Esophagus squamous epithelium (tissue), 5 donors: Measurements from ENCODE around the gene BBOX1. TPM values are rescaled to one million over a fixed set of nuclear protein-coding genes. Genes with fewer than 3 reads are reported as not detected.
"Not testable (repeated sequence)": the region's sequence is repeated elsewhere in the genome, so short reads cannot be mapped to it uniquely, and the experiment has no call there.

Source experiments
- DNase-seq: peaks from one replicate; lab custom pipeline; 2025; lab: John Stamatoyannopoulos, UW
- H3K27ac ChIP-seq, 4 donors: fragments of 200-600 bp; sonication (generic); one replicate each; pipeline ENCODE4 v1.5.1; 2016 to 2019; ENCODE audit warnings: mild to moderate bottlenecking in 1 of 4
- H3K27me3 ChIP-seq, 4 donors: fragments of 200-600 bp; sonication (generic); 1 replicate in 3 of 4; 2 replicates in 1 of 4; pipeline versions ENCODE4 v1.5.1 to v1.6.0; 2017 to 2021; ENCODE audit warnings: antibody characterized with exemption in 1 of 4
- H3K36me3 ChIP-seq, 3 donors: fragments of 200-600 bp; sonication (generic); one replicate each; pipeline ENCODE4 v1.5.1; 2016 to 2019
- H3K4me1 ChIP-seq, 3 donors: fragments of 200-600 bp; sonication (generic); one replicate each; pipeline ENCODE4 v1.5.1; 2017 to 2019
- H3K4me3 ChIP-seq, 4 donors: fragments of 200-600 bp; sonication (generic); 1 replicate in 3 of 4; 2 replicates in 1 of 4; pipeline ENCODE4 v1.5.1; 2016 to 2019; ENCODE audit warnings: mild to moderate bottlenecking in 2 of 4, moderate library complexity in 1 of 4
- H3K9me3 ChIP-seq, 3 donors: fragments of 200-600 bp; sonication (generic); one replicate each; pipeline ENCODE4 v1.5.1; 2016 to 2019
- POLR2A ChIP-seq, 4 donors: fragments of 450-650 bp; IDR thresholded peaks; one replicate each; pipeline ENCODE4 v1.6.1; 2017; ENCODE audit warnings: antibody characterized with exemption in 4 of 4, mild to moderate bottlenecking in 4 of 4, moderate library complexity in 3 of 4
- WGBS, 2 donors: methylation state at CpG; one replicate each; pipeline ENCODE4 v1.1.5; 2018; 5-methylcytosine and 5-hydroxymethylcytosine counted together
- intact Hi-C: fragments of 100-400 bp; cut with DNase I; formaldehyde crosslinking; loops from one replicate; pipeline ENCODE4 v1.15.0; 2022
- total RNA-seq, 4 donors: library from RNA; depleted of rRNA; stranded (reverse); fragments of >200 nt; gene quantifications; one replicate each; pipeline ENCODE4 v1.1.0, GENCODE V29; 2016
- TF ChIP-seq, protein P1 (sequence below), 6 experiments: fragments of 450-650 bp in 4 of 6; fragments of 200-600 bp in 2 of 6; sonication (generic) in 2 of 6; IDR thresholded peaks; one replicate each; pipeline ENCODE4 v1.5.1; 2016 to 2019; ENCODE audit warnings: antibody characterized with exemption in 6 of 6, mild to moderate bottlenecking in 4 of 6, moderate library complexity in 4 of 6
- donor health status: DM: yes; HTN: yes; CAD: no.

The BBOX1 gene
- total RNA-seq, 4 donors from 2014 or later = 6.0 to 25.9 (median 14.0) TPM

DNA sequence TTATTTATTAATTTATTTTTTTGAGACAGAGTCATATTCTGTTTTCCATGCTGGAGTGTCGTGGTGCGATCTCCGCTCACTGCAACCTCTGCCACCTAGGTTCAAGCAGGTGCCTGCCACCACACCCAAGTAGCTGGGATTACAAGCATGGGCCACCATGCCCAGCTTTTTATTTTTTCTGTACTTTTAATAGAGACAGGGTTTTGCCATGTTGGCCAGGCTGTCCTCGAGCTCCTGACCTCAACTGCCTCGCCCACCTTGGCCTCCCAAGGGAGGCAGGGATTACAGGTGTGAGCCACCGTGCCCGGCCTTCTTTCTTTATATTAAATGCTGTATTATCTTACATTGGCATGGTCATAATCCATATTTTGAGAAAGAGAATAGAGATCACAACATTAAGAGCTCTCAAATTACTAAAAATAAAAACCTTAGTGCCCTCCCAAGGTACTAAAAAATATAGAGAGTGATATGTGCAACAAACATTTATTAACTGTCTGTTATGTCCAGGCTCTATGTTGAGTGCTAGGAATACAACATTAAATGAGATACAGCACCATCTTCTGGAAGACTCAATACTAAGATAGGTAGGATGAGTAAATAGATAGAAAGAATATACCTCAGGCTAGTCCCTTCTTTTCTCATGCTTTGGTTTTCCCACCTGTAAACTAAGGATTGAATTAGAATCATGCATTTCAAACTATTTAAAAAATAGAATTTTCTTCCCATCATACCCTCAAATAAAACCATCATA, 84.1 kb downstream of the BBOX1 start:
- TF ChIP-seq POLR2A (IDR thresholded peaks at IDR 0.05) = no peak
- TF ChIP-seq, protein P1, sequence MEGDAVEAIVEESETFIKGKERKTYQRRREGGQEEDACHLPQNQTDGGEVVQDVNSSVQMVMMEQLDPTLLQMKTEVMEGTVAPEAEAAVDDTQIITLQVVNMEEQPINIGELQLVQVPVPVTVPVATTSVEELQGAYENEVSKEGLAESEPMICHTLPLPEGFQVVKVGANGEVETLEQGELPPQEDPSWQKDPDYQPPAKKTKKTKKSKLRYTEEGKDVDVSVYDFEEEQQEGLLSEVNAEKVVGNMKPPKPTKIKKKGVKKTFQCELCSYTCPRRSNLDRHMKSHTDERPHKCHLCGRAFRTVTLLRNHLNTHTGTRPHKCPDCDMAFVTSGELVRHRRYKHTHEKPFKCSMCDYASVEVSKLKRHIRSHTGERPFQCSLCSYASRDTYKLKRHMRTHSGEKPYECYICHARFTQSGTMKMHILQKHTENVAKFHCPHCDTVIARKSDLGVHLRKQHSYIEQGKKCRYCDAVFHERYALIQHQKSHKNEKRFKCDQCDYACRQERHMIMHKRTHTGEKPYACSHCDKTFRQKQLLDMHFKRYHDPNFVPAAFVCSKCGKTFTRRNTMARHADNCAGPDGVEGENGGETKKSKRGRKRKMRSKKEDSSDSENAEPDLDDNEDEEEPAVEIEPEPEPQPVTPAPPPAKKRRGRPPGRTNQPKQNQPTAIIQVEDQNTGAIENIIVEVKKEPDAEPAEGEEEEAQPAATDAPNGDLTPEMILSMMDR (IDR thresholded peaks at IDR 0.05) = peak in 4 of 6 experiments; percentile 18 to 52 (median 24)
- no peak for DNase-seq
- WGBS, 2 donors = 78 to 88% methylated on average over 7 of the region's 7 CpGs
- Histone ChIP-seq H3K9me3 (no peaks in the 10 kb centered on the region), H3K36me3 (no peaks in the 10 kb centered on the region), H3K27me3 (no peaks in the 10 kb centered on the region), H3K4me1 (peaks cover 0 to 4% (median 0%) of the 10 kb centered on the region in 3 donors), H3K27ac (no peak overlapping the region), H3K4me3 (no peak overlapping the region)
- intact Hi-C loops = no loop called here

DNA sequence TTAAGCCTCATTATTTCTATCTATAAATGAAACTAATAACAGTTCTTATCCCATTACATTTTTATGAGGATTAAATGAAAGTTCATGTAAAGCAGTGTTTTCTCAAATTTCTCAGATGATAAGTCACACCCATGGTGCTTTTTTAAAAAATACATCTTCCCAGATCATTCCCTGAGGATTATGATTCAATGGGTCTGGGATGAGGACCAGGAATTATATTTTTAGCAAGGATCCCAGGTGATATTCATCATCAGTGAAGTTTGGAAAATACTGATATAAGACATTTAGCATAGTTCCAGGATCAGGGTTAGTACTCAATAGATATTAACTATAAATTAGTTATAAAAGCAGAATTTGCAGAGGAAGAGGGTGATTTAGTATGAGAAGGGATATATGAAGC, 89.1 kb downstream of the BBOX1 start:
- DNase-seq = no peak
- no peak overlapping the region for H3K27ac ChIP-seq
- no peaks in the 10 kb centered on the region for H3K27me3 ChIP-seq
- H3K36me3 ChIP-seq = no peaks in the 10 kb centered on the region
- H3K9me3 ChIP-seq = no peaks in the 10 kb centered on the region
- no peak overlapping the region for H3K4me3 ChIP-seq
- no peaks in the 10 kb centered on the region for H3K4me1 ChIP-seq
- intact Hi-C loops = no loop called here
- TF ChIP-seq POLR2A (IDR thresholded peaks at IDR 0.05) = no peak

DNA sequence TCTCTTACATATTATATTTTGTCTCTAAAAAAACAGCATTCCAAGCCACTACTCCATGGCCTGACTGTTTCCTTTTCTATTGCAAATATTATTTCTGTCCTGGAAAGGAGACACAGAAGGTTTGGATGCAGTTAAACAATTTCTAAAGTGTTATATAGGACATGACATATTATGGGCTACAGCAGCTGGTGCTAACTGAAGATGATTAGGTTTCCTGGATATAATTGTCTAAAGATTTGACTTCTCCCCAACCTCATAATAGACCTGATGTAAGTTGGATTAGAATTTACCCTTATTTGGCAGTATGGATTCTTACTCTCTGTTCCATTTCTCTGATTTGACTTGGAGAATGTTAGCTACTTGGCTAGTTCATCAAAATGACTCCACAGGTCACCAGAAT, 90.2 kb downstream of the BBOX1 start:
- H3K27me3 ChIP-seq = no peaks in the 10 kb centered on the region
- H3K9me3 ChIP-seq = no peaks in the 10 kb centered on the region
- H3K27ac ChIP-seq = no peak overlapping the region
- no peaks in the 10 kb centered on the region for H3K4me1 ChIP-seq
- no peak for DNase-seq
- no peak overlapping the region for H3K4me3 ChIP-seq
- intact Hi-C loops = no loop called here
- no peaks in the 10 kb centered on the region for H3K36me3 ChIP-seq
- no peak for TF ChIP-seq POLR2A (IDR thresholded peaks at IDR 0.05)
- TF ChIP-seq, protein P1 (IDR thresholded peaks at IDR 0.05) = no peak

DNA sequence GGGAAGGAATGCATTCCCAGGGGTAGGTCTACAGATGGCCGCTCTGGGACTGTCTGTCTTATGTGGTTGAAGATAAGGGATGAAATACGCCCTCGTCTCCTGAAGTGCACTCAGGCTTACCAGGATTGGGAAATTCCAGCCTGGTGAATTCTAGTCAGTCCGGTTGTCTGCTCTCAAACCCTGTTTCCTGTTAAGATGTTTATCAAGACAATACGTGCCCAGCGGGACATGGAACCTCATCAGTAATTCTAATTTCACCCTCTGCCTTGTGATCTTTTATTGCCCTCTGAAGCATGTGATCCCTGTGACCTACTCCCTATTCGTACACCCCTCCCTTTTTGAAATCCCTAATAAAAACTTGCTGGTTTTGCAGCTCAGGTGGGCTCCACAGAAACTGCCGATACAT, 95.3 kb downstream of the BBOX1 start:
- H3K27me3 ChIP-seq, H3K4me3 ChIP-seq, H3K36me3 ChIP-seq, H3K27ac ChIP-seq, intact Hi-C loops, DNase-seq, H3K4me1 ChIP-seq, H3K9me3 ChIP-seq: not testable (repeated sequence)
- WGBS, 2 donors = 94 to 96% methylated on average over 7 to 8 of the region's 8 CpGs

DNA sequence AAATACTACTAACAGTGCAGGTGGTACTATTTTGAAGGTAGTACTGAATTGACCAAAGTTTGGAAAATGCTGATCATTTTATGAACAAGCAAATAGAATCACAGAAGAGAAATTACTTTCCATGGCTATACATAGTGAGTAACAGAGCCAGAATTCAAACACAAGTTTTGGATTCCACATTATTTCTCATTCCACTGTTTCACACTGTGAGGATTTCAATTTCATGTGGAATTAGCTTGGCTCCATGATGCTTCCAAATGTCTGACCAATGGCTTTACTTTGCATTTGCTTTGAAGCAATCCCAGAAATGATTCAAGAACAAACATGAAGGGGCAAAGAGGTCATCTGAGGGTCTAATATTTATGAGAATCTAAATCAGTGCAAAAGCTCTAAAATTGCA, 98.1 kb downstream of the BBOX1 start:
- Histone ChIP-seq H3K9me3 (peaks cover 0 to 17% (median 0%) of the 10 kb centered on the region in 3 donors), H3K27me3 (no peaks in the 10 kb centered on the region), H3K36me3 (no peaks in the 10 kb centered on the region), H3K27ac (no peak overlapping the region), H3K4me1 (no peaks in the 10 kb centered on the region), H3K4me3 (no peak overlapping the region)
- TF ChIP-seq POLR2A (IDR thresholded peaks at IDR 0.05) = no peak
- TF ChIP-seq, protein P1 (IDR thresholded peaks at IDR 0.05) = no peak
- DNase-seq = no peak
- intact Hi-C loops = no loop called here

DNA sequence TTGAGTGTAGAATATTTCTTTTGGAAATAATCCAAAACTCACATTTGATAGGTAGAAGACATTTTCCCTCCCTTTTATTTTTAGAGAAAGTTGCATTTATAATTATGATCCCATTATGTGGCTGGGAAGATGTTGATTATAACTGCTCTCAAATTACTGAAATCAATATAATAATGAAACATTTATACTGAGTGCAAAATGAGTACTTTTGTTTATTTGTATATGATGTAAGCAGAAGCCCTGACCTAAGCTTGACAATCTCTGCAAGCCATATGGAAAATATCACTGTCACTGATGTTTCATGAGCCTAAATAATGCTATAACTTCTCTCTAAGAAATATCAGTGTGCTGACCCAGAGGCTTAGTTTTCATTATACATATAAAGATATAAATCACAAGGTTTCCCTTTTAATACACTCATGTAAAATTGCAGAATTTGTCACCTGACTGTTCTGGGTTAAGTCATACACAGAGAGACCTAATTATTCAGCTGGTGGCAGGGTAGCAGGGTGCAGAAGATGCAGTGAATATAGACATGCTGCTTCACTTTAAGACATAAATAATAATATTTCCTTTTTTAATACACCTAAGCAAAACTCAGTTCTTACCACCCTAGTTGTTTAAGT, 99.2 kb downstream of the BBOX1 start:
- Histone ChIP-seq H3K27me3 (no peaks in the 10 kb centered on the region), H3K36me3 (no peaks in the 10 kb centered on the region), H3K4me3 (no peak overlapping the region), H3K4me1 (no peaks in the 10 kb centered on the region), H3K27ac (no peak overlapping the region), H3K9me3 (peaks cover 0 to 17% (median 0%) of the 10 kb centered on the region in 3 donors)
- no peak for DNase-seq
- TF ChIP-seq, protein P1 (IDR thresholded peaks at IDR 0.05) = no peak
- no peak for TF ChIP-seq POLR2A (IDR thresholded peaks at IDR 0.05)
- intact Hi-C loops = no loop called here
